Sigmoid colon (tissue), 4 donors: Measurements from ENCODE around the gene PCSK5.

Experiments
- EP300 ChIP-seq, 4 donors: sonication (generic); formaldehyde crosslinking; IDR thresholded peaks; one replicate each; pipeline ENCODE4 v1.6.1; 2017; ENCODE audit warnings: antibody characterized with exemption in 4 of 4
- TF ChIP-seq, protein P1 (sequence below), 4 experiments: fragments of 450-650 bp in 3 of 4; fragments of 200-600 bp in 1 of 4; IDR thresholded peaks; one replicate each; pipeline ENCODE4 v1.5.1; 2016 to 2019; ENCODE audit warnings: antibody characterized with exemption in 4 of 4, mild to moderate bottlenecking in 3 of 4, moderate library complexity in 2 of 4

DNA sequence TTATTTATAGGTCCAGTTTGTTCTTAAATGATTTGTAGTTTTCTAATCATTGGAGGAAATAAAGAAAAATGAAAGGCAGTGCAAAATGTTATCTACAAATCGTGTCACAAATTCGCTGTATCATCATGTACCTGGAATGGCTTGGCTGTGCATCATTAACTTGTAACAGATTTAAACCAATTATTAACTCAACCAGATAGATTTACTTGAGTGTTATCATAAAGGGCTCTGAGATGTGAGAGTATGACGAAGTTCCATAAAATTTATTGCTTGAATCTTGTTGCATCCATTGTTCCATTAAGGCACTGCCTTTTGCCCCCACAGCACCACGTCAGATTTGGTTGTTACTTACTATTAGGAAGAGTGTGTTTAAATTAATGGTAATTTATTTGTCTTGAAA is 23.5 kb downstream of the PCSK5 start:
- TF ChIP-seq, protein P1, sequence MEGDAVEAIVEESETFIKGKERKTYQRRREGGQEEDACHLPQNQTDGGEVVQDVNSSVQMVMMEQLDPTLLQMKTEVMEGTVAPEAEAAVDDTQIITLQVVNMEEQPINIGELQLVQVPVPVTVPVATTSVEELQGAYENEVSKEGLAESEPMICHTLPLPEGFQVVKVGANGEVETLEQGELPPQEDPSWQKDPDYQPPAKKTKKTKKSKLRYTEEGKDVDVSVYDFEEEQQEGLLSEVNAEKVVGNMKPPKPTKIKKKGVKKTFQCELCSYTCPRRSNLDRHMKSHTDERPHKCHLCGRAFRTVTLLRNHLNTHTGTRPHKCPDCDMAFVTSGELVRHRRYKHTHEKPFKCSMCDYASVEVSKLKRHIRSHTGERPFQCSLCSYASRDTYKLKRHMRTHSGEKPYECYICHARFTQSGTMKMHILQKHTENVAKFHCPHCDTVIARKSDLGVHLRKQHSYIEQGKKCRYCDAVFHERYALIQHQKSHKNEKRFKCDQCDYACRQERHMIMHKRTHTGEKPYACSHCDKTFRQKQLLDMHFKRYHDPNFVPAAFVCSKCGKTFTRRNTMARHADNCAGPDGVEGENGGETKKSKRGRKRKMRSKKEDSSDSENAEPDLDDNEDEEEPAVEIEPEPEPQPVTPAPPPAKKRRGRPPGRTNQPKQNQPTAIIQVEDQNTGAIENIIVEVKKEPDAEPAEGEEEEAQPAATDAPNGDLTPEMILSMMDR (IDR thresholded peaks at IDR 0.05), result no peak
- TF ChIP-seq EP300 (IDR thresholded peaks at IDR 0.05), result no peak
